Measurements from ENCODE around the gene ADAMTS14. TPM values are rescaled to one million over a fixed set of nuclear protein-coding genes. Genes with fewer than 3 reads are reported as not detected.

The ADAMTS14 gene
- total and polyA plus RNA-seq, 12 donors, result under 0.01 to 1.2 (median 0.34) TPM; not detected in 3

DNA sequence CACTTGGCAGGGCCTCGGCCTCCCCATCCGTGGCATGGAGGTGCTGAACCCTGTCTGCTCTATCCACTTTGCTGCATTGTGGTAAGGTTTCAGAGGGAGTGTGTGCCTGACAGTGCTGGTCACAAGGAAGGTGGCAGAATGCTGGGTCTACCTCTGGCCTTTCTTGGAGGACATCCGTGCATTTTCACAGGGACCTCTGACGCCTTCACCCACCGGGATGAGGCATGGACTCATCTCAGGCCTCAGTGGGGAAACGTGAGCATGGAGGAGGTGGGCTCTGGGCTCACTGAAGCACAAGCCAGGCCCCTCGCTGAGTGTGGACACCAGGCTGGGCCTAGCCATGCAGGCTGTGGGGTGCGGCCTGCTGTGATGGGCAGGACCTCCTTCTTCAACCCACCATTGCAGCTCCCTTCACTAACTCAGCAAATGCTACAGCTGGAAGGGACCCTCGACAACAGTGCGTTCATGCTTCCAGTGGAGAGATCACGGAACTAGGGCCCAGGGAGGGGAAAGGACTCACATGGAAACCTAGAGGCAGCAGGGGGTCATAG, 104.2 kb downstream of the ADAMTS14 start:
- intact Hi-C loops (cut with DNase I), result no loop called here
- H3K9me3 ChIP-seq (replicated peaks in 1 of 3), result no peaks in the 10 kb centered on the region
- no peaks in the 10 kb centered on the region for H3K4me1 ChIP-seq (replicated peaks in 1 of 2)
- DNase-seq, result peak in 1 of 7 donors; percentile 18
- H3K27ac ChIP-seq, result no peak overlapping the region
- H3K4me3 ChIP-seq, result no peak overlapping the region
- no peaks in the 10 kb centered on the region for H3K36me3 ChIP-seq (replicated peaks in 1 of 2)
- WGBS, 4 donors, result 81 to 92% (median 89%) methylated on average over 7 to 11 of the region's 11 CpGs
- H3K27me3 ChIP-seq, result no peaks in the 10 kb centered on the region
- TF ChIP-seq CTCF (IDR thresholded peaks at IDR 0.05) (no peak), POLR2A (IDR thresholded peaks at IDR 0.05) (no peak)

- H3K27me3 ChIP-seq, result no peaks in the 10 kb centered on the region
- H3K9me3 ChIP-seq (replicated peaks in 1 of 3), result no peaks in the 10 kb centered on the region
- H3K36me3 ChIP-seq (replicated peaks in 1 of 2), result no peaks in the 10 kb centered on the region
- no peak overlapping the region for H3K27ac ChIP-seq
- H3K4me3 ChIP-seq, result no peak overlapping the region
- DNase-seq, result peak in 1 of 7 donors; percentile 31
- H3K4me1 ChIP-seq (replicated peaks in 1 of 2), result no peaks in the 10 kb centered on the region
- 88 to 95% (median 94%) methylated on average over 13 to 18 of the region's 18 CpGs for WGBS, 4 donors
- TF ChIP-seq CTCF (IDR thresholded peaks at IDR 0.05) (no peak), POLR2A (IDR thresholded peaks at IDR 0.05) (no peak)
- intact Hi-C loops (cut with DNase I), result no loop called here
Measured at GRCh38 chr10:70777063-70777875, 105.0 kb downstream of the ADAMTS14 start.

DNA sequence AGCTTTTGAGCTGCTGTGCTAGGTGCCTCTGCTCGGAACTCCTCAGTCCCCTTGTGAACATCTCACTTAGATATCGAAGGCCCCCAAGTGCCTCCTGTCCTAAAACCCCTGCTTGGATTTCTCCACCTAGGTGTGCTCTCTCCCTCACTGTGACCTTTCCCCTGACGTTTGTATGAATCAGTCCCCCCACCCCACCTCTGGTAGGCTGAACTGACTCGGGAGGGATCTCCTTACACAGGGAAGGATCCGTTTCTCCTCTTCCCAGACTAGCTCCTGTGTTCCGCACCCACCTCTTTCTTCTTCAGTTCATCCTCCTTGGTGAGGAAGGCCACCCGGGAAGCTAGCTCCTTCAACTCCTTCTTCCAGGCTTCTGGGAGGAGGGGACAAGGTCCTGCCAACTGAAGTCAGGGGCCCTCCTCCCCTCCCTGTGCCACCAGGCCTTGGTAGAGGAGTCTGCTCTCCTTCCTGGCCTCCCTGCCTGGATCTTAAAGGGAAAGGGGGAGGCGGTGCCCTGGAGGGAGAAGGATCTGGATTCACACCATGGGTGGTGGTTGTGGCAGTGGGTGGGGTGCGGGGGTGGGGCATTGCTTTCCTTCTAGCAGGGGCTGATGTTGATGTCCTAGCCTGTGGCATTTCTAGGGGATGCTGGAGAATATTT, 106.1 kb downstream of the ADAMTS14 start:
- H3K9me3 ChIP-seq (replicated peaks in 1 of 3), result no peaks in the 10 kb centered on the region
- H3K4me3 ChIP-seq, result no peak overlapping the region
- no peak for TF ChIP-seq CTCF (IDR thresholded peaks at IDR 0.05)
- TF ChIP-seq POLR2A (IDR thresholded peaks at IDR 0.05), result no peak
- WGBS, 4 donors, result 76 to 84% (median 82%) methylated on average over 8 to 9 of the region's 9 CpGs
- DNase-seq, result peak in 1 of 7 donors; percentile 18
- H3K4me1 ChIP-seq (replicated peaks in 1 of 2), result no peaks in the 10 kb centered on the region
- no peak overlapping the region for H3K27ac ChIP-seq
- no peaks in the 10 kb centered on the region for H3K36me3 ChIP-seq (replicated peaks in 1 of 2)
- H3K27me3 ChIP-seq, result peaks cover 4% of the 10 kb centered on the region
- intact Hi-C loops (cut with DNase I), result no loop called here

- H3K9me3 ChIP-seq (replicated peaks in 1 of 3), result no peaks in the 10 kb centered on the region
Measured at GRCh38 chr10:70779088-70779487, 106.8 kb downstream of the ADAMTS14 start.

More at GRCh38 chr10:70779088-70779487, 106.8 kb downstream of the ADAMTS14 start:
- peaks cover 4% of the 10 kb centered on the region for H3K27me3 ChIP-seq
- H3K36me3 ChIP-seq (replicated peaks in 1 of 2), result no peaks in the 10 kb centered on the region
- H3K4me1 ChIP-seq (replicated peaks in 1 of 2), result no peaks in the 10 kb centered on the region
- peak in 1 of 7 donors; percentile 33 for DNase-seq
- H3K4me3 ChIP-seq, result no peak overlapping the region
- intact Hi-C loops (cut with DNase I), result no loop called here
- H3K27ac ChIP-seq, result no peak overlapping the region
- 69 to 79% (median 75%) methylated on average over 2 of the region's 2 CpGs for WGBS, 4 donors
- TF ChIP-seq POLR2A (IDR thresholded peaks at IDR 0.05) (no peak), CTCF (IDR thresholded peaks at IDR 0.05) (no peak)

All from adrenal gland (tissue), 12 donors.